GM20000 (cell line): ENCODE measurements around the gene SEMA6B.

Experiments used
- DNase-seq: peaks from one replicate; pipeline ENCODE4 v3.0.0; 2012; ENCODE audit warnings: low spot score
- CTCF ChIP-seq: IDR thresholded peaks from 2 replicates; pipeline ENCODE4 v1.5.1; 2012; ENCODE audit warnings: mild to moderate bottlenecking, control low read depth; ENCODE audit errors: extremely low read depth, missing control alignments

The SEMA6B gene

GRCh38 chr19:4582980-4583842 is 23.7 kb upstream of the SEMA6B start:
- no peak for DNase-seq
- TF ChIP-seq CTCF, result no peak

- DNase-seq, result peak; percentile 66
- no peak for TF ChIP-seq CTCF
Measured at GRCh38 chr19:4581666-4582553, 22.4 kb upstream of the SEMA6B start.

GRCh38 chr19:4580961-4581665 is 21.6 kb upstream of the SEMA6B start:
- no peak for TF ChIP-seq CTCF
- no peak for DNase-seq

GRCh38 chr19:4580021-4580901 is 20.8 kb upstream of the SEMA6B start:
- DNase-seq, result no peak
- no peak for TF ChIP-seq CTCF

DNA sequence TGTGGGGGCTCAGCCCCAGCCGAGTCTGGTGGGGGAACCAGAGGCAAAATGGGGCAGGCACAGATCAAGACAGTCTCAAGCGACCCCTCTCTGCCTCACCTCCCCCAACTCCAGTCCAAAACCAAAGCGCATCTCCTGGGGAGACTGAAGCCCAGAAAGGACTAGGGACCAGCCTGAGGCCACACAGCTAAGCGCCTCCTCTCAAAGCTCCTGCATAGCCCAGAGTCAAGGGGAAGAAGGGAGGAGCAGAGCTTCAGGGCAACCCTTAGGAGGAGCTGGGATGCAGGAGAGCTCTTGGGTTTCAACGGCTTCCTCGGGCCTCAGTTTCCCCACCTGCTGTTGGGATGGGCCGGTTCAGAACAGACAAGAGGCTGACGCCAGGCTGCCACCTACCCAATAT is 19.9 kb upstream of the SEMA6B start:
- no peak for TF ChIP-seq CTCF
- no peak for DNase-seq

DNA sequence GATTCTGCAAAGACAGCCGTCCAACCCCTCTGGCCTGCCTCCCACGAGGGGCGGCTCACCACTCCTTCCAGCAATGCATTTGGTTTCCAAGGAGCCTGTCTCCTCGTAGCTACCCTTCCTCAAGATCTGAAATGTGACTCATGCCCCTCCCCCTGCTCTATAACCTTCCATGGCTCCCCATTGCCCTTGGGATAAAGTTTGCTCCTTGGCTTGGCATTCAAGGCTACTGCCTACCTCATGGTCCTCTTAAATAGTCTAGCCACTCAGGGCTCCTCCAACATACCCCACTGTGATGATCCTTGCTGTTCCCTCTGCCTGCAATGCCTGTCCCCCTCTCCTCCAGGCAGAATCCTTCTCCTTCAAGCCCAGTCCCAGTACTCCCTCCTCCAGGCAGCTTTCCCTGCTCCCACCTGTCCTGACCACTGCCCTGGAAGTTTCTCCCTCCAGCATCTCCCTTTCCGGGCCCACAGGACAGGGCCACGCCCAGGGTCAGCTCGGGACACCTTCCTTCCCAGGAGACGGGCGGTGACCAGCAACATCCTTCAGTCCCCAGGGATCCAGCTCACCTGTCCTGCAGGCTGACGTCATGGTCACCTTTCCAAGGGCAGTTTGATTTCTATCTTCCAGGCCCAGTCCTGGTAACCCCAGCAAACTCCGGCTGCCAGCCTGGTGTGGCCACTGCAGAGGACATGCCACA is 19.2 kb upstream of the SEMA6B start:
- no peak for TF ChIP-seq CTCF
- DNase-seq, result no peak
